NCI-H774 (cell line): Measurements from ENCODE around the gene KRT80.

ENCODE experiments used
- DNase-seq: peaks from one replicate; lab custom pipeline; 2025; lab: John Stamatoyannopoulos, UW

KRT80 gene

GRCh38 chr12:52179396-52179973, 12.3 kb downstream of the KRT80 start:
- no peak for DNase-seq

GRCh38 chr12:52178984-52179383, 12.8 kb downstream of the KRT80 start:
- no peak for DNase-seq

GRCh38 chr12:52178443-52178842, 13.4 kb downstream of the KRT80 start:
- DNase-seq = no peak

GRCh38 chr12:52175371-52176350, 16.2 kb downstream of the KRT80 start:
- peak; percentile 67 for DNase-seq

GRCh38 chr12:52173526-52173925, 18.3 kb downstream of the KRT80 start:
- DNase-seq = no peak

GRCh38 chr12:52172956-52173355, 18.9 kb downstream of the KRT80 start:
- DNase-seq = no peak

GRCh38 chr12:52171950-52172512, 19.8 kb downstream of the KRT80 start:
- DNase-seq = peak; percentile 18

- no peak for DNase-seq
Observed at GRCh38 chr12:52170827-52171226, 21.0 kb downstream of the KRT80 start.

- no peak for DNase-seq
Observed at GRCh38 chr12:52169886-52170285, 21.9 kb downstream of the KRT80 start.

- no peak for DNase-seq
Observed at GRCh38 chr12:52168019-52168717, 23.6 kb downstream of the KRT80 start.

GRCh38 chr12:52167526-52167925, 24.3 kb downstream of the KRT80 start:
- no peak for DNase-seq

GRCh38 chr12:52166672-52167071, 25.1 kb downstream of the KRT80 start:
- DNase-seq = no peak

GRCh38 chr12:52165096-52165855, 26.5 kb downstream of the KRT80 start:
- no peak for DNase-seq

GRCh38 chr12:52164624-52165023, 27.2 kb downstream of the KRT80 start:
- DNase-seq = no peak

- DNase-seq = no peak
Observed at GRCh38 chr12:52162981-52163380, 28.8 kb downstream of the KRT80 start.

- no peak for DNase-seq
Observed at GRCh38 chr12:52160200-52160599, 31.6 kb downstream of the KRT80 start.

- DNase-seq = no peak
Observed at GRCh38 chr12:52157566-52158150, 34.2 kb downstream of the KRT80 start.

- peak; percentile 72 for DNase-seq
Observed at GRCh38 chr12:52156757-52157565, 34.9 kb downstream of the KRT80 start.

- DNase-seq = no peak
Observed at GRCh38 chr12:52156311-52156710, 35.5 kb downstream of the KRT80 start.
